HL-60 (cell line): ENCODE measurements around the gene SHB.

Source experiments
- DNase-seq, 2 experiments: peaks; one replicate each; pipeline ENCODE4 v3.0.0-alpha.2; 2010 to 2020; ENCODE audit warnings: low read depth in 1 of 2, low spot score in 1 of 2
- H3K27ac ChIP-seq: fragments of 250-450 bp; sonication (Bioruptor Pico); replicated peaks from 2 replicates; pipeline ENCODE4 v1.5.1; 2020; ENCODE audit warnings: mild to moderate bottlenecking, moderate library complexity
- H3K27me3 ChIP-seq: fragments of 250-450 bp; sonication (Bioruptor Pico); 2 replicates; pipeline ENCODE4 v1.5.1; 2021; ENCODE audit warnings: mild to moderate bottlenecking, moderate library complexity; ENCODE audit not compliant: insufficient read depth, poor library complexity, severe bottlenecking
- H3K4me3 ChIP-seq: replicated peaks from 2 replicates; pipeline ENCODE4 v1.5.1; 2011; ENCODE audit warnings: mild to moderate bottlenecking, control low read depth, low read length; ENCODE audit not compliant: insufficient read depth
- GABPA ChIP-seq: IDR thresholded peaks from 2 replicates; pipeline ENCODE4 v1.6.1; 2012; ENCODE audit warnings: low read depth
- POLR2AphosphoS5 ChIP-seq: IDR thresholded peaks from 2 replicates; pipeline ENCODE4 v1.6.1; 2012; ENCODE audit warnings: low read depth
- REST ChIP-seq: IDR thresholded peaks from 2 replicates; pipeline ENCODE4 v1.6.1; 2012; ENCODE audit warnings: low read depth; ENCODE audit not compliant: insufficient replicate concordance
- SPI1 ChIP-seq: IDR thresholded peaks from 2 replicates; pipeline ENCODE4 v1.6.1; 2012; ENCODE audit warnings: low read depth, mild to moderate bottlenecking, borderline replicate concordance
- TF ChIP-seq, protein P1 (sequence below): IDR thresholded peaks from one replicate; pipeline ENCODE4 v1.5.1; 2011; ENCODE audit warnings: low read length, control low read depth, inconsistent platforms; ENCODE audit not compliant: insufficient read depth

The SHB gene

GRCh38 chr9:37941253-37941652 is 127.8 kb downstream of the SHB start:
- DNase-seq: no peak
- Histone ChIP-seq H3K27me3 (no peaks in the 10 kb centered on the region), H3K4me3 (no peak overlapping the region), H3K27ac (no peak overlapping the region)
- TF ChIP-seq, protein P1, sequence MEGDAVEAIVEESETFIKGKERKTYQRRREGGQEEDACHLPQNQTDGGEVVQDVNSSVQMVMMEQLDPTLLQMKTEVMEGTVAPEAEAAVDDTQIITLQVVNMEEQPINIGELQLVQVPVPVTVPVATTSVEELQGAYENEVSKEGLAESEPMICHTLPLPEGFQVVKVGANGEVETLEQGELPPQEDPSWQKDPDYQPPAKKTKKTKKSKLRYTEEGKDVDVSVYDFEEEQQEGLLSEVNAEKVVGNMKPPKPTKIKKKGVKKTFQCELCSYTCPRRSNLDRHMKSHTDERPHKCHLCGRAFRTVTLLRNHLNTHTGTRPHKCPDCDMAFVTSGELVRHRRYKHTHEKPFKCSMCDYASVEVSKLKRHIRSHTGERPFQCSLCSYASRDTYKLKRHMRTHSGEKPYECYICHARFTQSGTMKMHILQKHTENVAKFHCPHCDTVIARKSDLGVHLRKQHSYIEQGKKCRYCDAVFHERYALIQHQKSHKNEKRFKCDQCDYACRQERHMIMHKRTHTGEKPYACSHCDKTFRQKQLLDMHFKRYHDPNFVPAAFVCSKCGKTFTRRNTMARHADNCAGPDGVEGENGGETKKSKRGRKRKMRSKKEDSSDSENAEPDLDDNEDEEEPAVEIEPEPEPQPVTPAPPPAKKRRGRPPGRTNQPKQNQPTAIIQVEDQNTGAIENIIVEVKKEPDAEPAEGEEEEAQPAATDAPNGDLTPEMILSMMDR: no peak
- TF ChIP-seq SPI1 (no peak), POLR2AphosphoS5 (no peak), REST (no peak), GABPA (no peak)

DNA sequence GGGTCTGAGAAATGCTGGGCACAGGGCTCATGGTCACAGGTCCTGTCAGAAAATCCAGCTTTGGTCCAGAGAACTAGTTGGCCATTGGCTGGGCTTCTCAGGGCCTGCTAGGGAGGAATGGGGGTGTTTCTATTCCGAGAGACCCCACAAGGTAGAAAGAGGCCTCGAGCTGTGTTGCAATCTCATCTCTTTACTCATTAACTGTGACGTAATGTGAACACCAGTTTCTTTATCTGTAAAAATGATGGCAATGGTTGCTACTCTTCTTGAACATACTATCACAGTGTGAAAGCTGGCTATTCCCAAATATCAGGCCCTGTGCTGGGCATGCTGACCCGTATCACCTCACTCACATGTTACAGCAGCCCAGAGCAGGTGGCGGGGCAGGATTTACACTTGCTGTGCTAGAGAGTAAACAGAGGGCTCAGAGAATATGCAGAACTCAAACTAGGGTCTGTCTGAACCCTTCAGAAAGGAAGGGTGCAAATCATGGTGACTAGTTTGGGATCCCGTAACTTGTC is 129.4 kb downstream of the SHB start:
- TF ChIP-seq REST: no peak
- TF ChIP-seq GABPA: no peak
- TF ChIP-seq, protein P1: no peak
- no peak for TF ChIP-seq POLR2AphosphoS5
- no peak for TF ChIP-seq SPI1
- no peak overlapping the region for H3K27ac ChIP-seq
- no peak overlapping the region for H3K4me3 ChIP-seq

DNA sequence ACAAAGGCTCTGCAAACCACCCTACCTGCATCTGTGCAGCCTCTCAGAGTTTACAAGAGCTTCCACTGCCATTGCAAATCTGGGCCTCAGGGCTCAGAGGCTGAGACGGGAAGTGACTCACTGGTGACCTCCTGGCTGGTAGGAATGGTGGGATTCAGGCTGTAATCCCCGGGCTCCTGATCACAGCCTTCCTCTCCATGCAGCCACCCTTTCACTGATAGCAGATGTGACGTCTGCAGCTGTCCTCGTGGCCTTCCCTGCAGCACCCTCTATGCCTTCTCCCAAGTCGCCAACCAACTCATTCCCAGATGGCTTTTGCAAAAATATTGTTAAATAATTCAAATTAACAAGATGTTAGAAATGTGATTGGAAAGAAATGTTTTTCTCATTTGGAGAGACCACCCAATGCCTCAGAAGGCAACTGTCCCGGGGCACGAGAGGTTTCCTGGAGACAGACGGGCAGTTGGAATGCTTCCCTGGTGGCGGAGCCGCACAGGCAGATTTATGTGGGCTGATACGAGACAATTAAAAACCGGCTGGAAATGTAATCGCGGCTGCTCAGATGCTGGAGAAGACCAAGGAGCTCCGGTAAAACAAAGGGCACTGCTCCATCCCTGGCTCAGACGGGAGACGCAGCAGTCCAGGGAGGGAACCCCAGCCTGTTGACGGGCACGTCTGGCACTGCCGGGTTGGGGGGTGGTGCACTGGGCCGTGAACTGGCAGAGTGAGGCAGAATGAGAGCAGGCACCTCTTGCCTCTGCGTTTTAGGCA is 130.7 kb downstream of the SHB start:
- Histone ChIP-seq H3K27ac (no peak overlapping the region), H3K4me3 (no peak overlapping the region), H3K27me3 (no peaks in the 10 kb centered on the region)
- TF ChIP-seq GABPA: no peak
- TF ChIP-seq POLR2AphosphoS5: no peak
- TF ChIP-seq, protein P1: no peak
- no peak for TF ChIP-seq SPI1
- TF ChIP-seq REST: no peak
- DNase-seq: no peak

More for the DNA sequence above, 129.4 kb downstream of the SHB start:
- H3K27me3 ChIP-seq: no peaks in the 10 kb centered on the region
- DNase-seq: no peak
